HG02981 (cell line): ENCODE results near the gene WDR90.

Experiments used
- ATAC-seq: cut with Tn5 transposase; IDR thresholded peaks from one replicate; pipeline ENCODE4 v1.9.1; 2021; ENCODE audit warnings: mild to moderate bottlenecking, moderate library complexity; ENCODE audit not compliant: unreplicated experiment

Gene WDR90

DNA sequence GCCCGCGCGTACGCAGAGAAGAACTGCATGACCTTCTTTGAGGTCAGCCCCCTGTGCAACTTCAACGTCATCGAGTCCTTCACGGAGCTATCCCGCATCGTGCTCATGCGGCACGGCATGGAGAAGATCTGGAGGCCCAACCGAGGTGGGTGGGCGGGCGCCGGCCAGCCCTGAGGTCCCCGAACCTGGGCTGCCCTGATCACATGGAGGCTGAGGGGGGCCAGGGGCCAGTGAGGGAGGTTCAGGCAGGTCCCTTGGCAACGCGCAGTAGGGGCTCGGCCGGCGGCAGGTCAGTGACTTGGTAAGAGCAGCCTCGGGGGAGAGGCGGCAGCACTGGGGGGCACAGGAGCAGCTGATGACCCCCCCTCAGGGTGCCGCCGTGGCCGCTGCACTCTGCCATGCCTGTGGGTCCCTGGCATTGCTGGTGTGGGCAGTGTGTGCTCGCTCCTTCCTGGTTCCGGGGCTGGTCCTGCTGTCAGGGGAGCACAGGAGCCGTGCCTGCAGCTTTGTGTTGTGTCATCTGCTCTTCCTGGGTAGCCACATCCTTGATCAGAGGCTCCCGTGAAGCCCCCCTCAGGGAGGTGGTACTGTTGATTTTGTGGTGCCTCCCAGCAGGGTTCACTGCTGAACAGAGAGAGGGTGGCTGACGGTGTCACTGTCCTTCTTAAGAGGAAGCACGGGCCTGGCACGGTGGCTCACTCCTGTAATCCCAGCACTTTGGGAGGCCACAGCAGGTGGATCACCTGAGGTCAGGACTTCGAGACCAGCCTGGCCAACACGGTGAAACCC is 23.0 kb upstream of the WDR90 start:
- no peak for ATAC-seq

DNA sequence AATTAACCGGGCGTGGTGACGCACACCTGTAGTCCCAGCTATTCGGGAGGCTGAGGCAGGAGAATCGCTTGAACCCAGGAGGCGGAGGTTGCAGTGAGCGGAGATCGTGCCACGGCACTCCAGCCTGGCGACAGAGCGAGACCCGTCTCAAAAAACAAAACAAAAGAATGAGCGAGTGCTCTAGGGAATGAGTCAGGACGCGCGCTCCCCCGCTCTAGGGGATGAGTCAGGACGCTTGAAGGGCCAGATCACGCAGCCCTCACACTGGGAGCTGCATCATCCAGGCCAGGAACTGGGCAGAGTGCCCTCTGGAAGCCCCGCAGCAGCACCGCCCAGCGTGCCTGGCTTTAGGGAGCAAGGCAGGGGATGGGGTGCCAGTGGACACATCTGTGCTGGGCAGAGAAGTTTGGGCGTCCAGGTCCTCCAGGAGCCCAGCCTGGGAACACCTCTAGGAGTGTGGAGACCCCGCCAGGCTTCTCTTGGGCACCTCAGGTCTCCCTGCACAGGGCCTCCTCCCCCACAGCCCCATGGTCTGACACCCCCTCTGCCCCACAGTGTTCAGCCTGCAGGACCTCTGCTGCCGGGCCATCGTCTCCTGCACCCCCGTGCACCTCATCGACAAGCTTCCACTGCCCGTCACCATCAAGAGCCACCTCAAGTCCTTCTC is 22.2 kb upstream of the WDR90 start:
- ATAC-seq, result no peak

DNA sequence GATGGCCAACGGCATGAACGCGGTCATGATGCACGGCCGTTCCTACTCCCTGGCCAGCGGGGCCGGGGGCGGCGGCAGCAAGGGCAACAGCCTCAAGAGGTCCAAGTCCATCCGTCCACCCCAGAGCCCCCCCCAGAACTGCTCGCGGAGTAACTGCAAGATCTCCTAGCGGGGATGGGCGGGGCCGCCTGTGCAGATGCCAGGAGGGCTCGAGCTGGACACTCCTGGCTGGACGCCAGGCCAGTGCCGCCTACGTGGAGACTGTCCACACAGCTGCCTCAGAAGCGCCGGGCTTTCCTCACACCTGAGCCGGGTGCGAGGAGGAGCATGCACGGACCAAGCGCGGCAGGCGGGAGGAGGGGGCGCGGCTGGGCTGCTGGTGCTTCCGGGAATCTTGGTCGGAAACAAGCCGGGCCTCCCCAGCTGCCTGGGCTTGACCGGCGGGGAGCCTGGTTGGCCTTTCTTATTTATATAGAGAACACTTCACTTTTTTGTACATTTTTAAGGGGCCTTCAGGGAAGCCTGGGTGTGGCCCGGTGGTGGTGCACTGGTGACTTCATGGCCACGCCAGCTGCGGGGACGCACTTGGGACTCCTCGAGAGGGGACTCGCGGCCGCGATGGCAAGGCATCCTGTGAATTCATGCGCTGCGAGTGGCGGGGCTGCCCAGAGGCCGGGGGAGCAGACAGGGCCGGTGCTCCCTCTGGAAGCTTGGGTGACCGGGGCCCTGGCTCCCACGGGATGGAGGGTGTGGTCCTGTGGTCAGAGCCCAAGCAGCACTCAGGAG is 21.5 kb upstream of the WDR90 start:
- ATAC-seq, result no peak

DNA sequence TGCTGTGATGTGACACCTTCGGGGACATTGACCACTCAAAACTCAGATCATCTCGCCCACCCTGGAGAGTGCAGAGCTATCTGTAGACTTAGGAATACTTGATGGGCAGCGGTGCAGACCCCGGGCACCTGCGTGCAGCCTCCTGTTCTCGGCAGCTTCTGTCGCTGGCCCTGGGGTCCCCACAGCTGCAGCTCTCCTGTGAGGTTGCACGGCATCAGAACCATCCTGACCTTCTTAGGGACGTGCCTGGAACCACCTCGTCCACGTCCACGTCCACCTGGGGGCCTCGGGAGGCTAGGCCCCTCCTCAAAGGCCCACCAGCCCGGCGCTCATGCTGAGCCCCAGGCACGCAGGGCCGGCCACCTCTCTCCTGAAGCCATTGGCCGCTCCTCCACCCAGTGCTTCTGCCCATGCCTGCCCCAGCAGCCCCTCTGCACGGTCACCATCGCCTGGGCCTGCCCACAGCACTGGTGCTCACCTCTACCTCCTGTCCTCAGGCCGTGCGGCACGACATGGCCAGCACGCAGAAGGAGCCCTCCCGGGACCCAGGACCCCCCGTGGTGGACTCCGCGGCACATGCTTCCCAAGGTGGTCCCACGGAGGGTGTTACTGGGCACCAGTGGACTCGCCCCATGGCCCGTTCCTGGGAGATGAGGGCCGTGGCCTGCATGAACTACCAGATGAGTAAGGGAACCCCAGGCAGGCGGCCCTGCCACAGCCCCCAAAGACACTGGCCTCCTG is 20.7 kb upstream of the WDR90 start:
- ATAC-seq, result no peak

DNA sequence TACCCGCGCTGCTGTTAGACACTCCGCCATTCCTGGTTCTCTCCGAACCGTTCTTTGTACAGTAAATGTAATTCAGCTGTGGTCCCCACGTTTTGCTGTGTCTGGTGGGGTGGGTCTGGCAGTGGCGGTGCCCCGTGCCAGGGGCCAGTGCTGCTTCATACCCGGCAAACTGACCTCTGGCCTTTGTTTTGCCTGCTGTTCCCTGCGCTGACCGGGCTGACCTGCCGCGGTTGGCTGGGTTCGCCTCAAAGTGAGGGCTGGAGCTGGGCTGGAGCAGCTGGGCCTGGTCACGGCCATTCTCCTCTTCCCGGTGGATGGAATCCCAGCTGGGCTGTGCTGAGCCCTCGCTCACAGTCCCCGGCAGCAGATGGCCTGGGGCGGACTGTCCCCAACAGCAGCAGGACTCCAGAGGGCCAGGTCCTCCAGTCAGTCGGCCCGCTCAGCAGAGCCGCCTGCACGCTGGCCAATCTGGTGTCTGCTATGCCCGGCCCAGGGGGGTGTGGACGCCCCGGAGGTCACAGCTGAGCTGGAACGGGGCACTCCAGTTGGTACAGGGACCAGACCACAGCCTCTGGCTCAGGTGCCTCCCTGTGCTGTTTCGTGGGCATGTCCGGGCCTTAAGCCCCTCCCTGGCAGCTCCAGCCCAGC is 19.9 kb upstream of the WDR90 start:
- no peak for ATAC-seq

DNA sequence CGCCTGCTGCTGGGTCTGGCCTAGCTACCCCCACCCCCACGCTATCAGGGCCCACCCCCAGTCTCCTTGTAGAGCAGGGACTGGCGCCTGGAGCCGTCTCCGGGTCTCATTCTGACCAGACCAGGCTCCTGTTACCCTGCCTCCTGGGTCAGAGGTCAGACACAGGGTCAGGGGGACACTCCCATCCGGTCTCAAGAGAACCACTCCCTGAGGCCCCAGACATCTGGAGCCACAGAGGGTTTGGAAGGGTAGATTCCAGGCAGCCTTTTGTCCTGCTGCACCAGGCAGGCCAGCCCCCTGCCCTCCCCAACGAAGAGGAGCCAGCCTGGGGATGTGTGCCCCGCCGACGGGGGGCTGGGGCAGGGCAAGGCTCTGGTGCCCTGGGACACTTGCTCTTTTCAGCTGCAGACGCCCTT is 19.3 kb upstream of the WDR90 start:
- no peak for ATAC-seq

DNA sequence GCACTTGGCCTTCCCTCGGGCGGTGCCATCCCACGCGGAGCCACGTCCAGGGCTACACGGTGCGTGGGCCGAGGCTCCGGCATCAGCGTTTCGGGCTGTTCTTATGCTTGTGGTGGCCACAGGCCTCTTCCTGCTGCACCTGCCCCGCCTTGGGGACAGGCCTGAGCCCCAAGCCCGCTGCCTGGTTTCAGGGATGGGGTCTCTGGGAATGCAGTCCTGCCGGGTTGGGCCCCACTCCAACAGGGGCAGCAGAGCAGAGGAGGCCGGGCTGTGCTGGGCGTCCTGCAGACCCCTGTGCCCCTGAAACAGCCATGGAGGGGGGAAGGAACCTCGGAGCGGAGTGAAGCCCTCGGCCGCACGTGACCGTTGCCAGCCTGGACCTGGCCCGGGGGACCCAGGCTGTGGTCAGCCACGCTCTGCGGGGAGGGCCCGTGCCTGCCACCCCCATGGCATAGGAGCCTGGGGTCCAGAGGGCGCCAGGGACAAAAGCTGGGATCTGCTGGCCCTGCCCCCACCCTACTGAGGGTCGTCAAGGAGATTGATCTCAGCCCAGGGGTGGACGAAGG is 18.8 kb upstream of the WDR90 start:
- ATAC-seq, result no peak

DNA sequence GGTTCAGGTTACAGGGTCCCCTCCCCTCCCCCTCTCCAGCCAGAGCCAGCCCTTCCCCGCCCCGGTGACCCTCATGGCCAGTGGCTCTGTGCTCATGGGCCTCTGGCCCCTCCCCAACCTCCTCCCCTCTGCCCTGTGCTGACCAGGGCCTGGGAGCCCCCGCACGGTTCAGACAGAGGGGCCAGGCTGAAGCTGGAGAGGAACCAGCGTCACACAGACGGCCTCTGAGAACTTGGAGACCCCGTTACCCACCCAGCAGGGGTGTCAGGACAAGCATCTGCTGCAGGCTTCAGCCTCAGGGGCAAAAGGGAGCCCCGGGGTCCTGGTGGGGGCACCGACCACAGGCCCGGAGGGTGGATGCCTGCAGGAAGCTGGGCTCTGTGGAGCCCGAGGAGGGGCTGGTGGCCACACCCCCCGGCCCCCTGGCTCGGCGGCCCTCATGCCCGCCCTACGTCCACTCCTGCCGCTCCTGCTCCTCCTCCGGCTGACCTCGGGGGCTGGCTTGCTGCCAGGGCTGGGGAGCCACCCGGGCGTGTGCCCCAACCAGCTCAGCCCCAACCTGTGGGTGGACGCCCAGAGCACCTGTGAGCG is 18.3 kb upstream of the WDR90 start, which contains the start of gene WFIKKN1:
TSS of gene WFIKKN1 (plus strand) at position 171 of the 591 bp plus-strand sequence. CDS start at position 440, 269 bp downstream.
- no peak for ATAC-seq

DNA sequence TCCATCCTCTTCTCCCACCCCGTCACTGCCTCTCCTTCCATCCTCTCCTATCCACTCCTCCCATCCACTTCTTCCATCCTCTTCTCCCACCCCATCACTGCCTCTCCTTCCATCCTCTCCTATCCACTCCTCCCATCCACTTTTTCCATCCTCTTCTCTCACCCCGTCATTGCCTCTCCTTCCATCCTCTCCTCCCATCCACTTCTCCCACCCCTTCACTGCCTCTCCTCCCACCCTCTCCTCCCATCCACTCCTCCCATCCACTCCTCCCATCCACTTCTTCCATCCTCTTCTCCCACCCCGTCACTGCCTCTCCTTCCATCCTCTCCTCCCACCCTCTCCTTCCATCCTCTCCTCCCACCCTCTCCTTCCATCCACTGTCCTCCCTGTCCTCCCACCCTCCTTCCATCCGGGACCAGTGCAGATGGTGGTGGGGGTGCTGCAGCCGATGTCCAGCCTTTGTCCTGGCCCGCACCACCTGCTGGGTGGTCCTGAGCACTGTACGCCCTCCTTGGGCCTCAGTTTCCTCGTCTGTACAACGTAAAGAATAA is 17.3 kb upstream of the WDR90 start:
- ATAC-seq, result no peak

DNA sequence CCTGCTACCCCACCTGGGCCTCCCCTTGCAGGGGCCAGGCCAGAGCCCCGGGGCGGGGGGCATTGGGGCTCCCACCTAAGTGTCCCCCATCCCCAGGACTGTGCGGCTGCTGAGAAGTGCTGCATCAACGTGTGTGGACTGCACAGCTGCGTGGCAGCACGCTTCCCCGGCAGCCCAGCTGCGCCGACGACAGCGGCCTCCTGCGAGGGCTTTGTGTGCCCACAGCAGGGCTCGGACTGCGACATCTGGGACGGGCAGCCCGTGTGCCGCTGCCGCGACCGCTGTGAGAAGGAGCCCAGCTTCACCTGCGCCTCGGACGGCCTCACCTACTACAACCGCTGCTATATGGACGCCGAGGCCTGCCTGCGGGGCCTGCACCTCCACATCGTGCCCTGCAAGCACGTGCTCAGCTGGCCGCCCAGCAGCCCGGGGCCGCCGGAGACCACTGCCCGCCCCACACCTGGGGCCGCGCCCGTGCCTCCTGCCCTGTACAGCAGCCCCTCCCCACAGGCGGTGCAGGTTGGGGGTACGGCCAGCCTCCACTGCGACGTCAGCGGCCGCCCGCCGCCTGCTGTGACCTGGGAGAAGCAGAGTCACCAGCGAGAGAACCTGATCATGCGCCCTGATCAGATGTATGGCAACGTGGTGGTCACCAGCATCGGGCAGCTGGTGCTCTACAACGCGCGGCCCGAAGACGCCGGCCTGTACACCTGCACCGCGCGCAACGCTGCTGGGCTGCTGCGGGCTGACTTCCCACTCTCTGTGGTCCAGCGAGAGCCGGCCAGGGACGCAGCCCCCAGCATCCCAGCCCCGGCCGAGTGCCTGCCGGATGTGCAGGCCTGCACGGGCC is 16.5 kb upstream of the WDR90 start:
- no peak for ATAC-seq

DNA sequence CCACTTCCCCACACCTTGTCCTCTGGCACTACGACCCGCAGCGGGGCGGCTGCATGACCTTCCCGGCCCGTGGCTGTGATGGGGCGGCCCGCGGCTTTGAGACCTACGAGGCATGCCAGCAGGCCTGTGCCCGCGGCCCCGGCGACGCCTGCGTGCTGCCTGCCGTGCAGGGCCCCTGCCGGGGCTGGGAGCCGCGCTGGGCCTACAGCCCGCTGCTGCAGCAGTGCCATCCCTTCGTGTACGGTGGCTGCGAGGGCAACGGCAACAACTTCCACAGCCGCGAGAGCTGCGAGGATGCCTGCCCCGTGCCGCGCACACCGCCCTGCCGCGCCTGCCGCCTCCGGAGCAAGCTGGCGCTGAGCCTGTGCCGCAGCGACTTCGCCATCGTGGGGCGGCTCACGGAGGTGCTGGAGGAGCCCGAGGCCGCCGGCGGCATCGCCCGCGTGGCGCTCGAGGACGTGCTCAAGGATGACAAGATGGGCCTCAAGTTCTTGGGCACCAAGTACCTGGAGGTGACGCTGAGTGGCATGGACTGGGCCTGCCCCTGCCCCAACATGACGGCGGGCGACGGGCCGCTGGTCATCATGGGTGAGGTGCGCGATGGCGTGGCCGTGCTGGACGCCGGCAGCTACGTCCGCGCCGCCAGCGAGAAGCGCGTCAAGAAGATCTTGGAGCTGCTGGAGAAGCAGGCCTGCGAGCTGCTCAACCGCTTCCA is 15.7 kb upstream of the WDR90 start:
- ATAC-seq, result no peak

DNA sequence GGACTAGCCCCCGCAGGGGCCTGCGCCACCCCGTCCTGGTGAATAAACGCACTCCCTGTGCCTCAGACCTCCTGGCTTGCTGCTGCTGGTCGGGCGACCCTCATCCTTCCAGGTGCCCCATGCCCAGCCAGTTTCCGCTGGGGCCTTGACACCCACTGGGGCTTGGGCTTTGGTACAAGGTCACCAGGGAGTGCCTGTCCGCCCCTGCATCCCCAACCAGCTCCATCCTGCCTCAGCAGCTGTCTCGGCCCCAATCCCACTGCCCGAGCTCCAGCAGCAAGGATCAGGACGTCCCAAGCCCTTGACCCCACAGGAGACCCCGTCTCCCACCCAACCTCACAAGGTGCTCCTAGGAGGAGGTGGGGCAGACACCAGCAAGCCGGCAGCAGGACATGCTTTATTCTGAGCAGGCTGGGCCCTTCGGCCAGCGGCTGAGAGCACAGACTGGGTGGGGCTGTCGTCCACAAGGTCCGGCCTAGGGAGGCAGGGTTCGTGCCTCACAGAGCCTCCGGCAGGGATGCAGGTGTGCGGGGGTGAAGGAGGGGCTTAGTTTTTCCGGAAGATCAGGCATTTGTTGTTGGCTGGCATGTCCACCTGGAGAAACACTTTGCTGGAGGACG is 15.0 kb upstream of the WDR90 start:
- no peak for ATAC-seq

DNA sequence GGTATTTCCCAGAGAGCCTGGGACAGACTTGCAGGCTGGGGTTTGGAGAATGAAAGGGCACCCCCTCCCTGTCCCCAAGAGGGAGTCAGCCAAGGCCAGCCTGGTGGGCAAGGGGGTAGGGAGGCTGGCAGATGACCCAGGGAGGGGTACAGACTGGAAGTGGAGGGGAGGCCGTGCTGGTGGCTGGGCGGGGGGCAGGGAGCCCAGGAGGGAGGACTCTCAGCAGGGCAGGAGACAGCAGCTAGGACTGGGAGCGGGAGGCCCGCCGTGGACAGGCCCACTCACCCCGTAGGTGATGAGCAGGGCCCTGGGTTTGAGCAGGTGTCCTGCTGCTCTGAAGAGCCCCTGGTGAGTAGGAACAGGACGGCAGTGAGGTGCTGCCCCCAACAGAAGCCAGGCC is 14.2 kb upstream of the WDR90 start:
- ATAC-seq, result no peak

DNA sequence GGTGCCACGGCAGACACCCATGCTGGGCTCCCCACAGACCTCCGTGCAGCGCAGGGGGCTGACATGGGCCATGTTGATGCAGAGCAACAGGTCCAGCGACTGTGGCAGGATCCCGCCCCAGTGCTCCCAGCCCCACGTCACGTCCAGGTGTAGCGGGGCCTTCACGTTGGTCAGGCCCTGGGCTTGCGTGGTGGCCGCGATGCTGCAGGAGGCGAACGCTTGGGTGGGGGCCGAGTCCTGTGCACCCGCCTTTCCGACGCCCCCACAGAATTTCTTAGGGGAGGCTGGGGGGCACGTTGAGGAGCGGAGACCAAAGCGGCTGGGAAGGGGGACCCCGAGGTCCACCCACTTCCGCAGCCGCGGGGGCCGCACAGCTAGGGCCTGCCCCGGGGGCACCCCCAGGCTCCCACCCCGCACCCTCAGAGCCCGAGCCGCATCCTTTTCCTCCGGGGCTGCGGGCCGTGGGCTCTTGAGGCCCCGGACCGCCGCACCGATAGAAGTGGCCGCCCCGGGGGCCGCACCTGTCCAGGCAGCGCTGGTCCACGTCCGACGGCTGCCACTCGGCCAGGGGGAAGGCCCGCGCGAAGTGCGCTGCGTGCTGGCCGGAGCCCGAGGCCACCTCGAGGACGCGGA is 13.5 kb upstream of the WDR90 start:
- peak; percentile 0 for ATAC-seq

DNA sequence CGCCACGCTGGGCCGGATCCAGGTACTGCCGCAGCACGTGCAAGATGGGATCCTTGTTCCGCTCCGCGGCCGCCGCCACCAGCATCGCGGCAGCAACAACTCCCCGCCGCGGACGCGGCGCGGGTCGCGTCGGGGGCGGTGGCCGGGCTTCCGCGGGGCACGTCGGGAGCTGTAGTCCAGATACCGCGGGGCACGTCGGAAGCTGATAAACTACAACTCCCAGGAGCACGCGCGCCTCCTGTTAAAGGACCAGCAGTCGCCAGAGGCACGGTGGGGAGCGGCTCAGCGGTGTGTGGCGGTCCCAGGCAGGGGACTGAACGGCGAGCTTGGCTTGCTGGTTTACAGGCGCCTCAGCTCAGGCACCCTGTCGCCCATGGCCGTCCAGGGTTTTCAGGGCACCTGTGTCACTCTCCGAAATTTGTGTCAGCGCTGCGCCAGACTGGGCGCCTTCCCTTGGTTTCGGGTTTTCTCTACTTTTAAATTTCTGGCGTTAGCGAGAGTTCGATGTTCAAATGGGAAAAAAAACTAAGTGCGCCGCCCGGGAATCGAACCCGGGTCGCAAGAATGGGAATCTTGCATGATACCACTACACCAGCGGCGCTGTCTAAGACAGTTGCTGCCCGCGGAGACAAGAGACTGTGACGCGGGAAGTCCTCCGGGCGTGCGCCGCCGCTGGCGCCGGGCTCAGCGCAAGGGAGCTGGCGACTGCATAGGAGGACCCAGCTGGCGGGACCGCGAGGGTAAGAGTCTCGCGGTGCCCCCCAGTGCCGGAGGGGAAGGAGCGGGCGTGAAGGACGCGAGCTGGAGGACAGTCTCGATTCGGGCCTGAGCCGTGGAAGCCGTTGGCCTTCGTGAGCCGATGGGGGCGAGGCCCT is 12.7 kb upstream of the WDR90 start, which contains the start of gene METTL26:
TSS of gene METTL26 (minus strand) at position 100 of the 875 bp plus-strand sequence. CDS start at position 85, 15 bp downstream.
- ATAC-seq, result peak; percentile 72
